ENCODE measurements around the gene EMID1.

GRCh38 chr22:29259253-29259899, 53.7 kb downstream of the EMID1 start:
- TF ChIP-seq, protein P1, sequence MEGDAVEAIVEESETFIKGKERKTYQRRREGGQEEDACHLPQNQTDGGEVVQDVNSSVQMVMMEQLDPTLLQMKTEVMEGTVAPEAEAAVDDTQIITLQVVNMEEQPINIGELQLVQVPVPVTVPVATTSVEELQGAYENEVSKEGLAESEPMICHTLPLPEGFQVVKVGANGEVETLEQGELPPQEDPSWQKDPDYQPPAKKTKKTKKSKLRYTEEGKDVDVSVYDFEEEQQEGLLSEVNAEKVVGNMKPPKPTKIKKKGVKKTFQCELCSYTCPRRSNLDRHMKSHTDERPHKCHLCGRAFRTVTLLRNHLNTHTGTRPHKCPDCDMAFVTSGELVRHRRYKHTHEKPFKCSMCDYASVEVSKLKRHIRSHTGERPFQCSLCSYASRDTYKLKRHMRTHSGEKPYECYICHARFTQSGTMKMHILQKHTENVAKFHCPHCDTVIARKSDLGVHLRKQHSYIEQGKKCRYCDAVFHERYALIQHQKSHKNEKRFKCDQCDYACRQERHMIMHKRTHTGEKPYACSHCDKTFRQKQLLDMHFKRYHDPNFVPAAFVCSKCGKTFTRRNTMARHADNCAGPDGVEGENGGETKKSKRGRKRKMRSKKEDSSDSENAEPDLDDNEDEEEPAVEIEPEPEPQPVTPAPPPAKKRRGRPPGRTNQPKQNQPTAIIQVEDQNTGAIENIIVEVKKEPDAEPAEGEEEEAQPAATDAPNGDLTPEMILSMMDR (conservative IDR thresholded peaks at IDR 0.05 in 1 of 2, IDR thresholded peaks at IDR 0.05 in 1 of 2; ENCODE audit: extremely low read depth in 1 of 2, insufficient read depth in 1 of 2, low read depth in 1 of 2, low read length in 2 of 2), result no peak
- TF ChIP-seq EZH2 (IDR thresholded peaks at IDR 0.05; ENCODE audit: borderline replicate concordance, low read length), result no peak
